SK-N-SH (cell line): Measurements from ENCODE around the gene LIMK1. TPM values are rescaled to one million over a fixed set of nuclear protein-coding genes. Genes with fewer than 3 reads are reported as not detected.

Experiments used
- CTCF ChIA-PET: fragments of 300-600, 350-600 bp; formaldehyde crosslinking; extraction: SDS; loops from one replicate; lab custom pipeline; 2021; lab: Yijun Ruan, JAX
- POLR2A ChIA-PET: fragments of 350-600 bp; sonication (Branson Sonifier 250); formaldehyde crosslinking; extraction: SDS; loops from one replicate; lab custom pipeline; 2020; ENCODE audit warnings: antibody characterized with exemption, inconsistent platforms; lab: Yijun Ruan, JAX
- DNase-seq: peaks from one replicate; pipeline ENCODE4 v3.0.0; 2012
- H2AFZ ChIP-seq: fragments of 200-600 bp; sonication (generic); 2 replicates; pipeline ENCODE4 v1.8.1; 2016; ENCODE audit warnings: antibody characterized with exemption, mild to moderate bottlenecking, low read depth
- H3F3A ChIP-seq: fragments of 200-600 bp; sonication (generic); replicated peaks from 2 replicates; pipeline ENCODE3; 2016; ENCODE audit warnings: antibody characterized with exemption, mild to moderate bottlenecking; ENCODE audit not compliant: insufficient read depth
- H3K27ac ChIP-seq, 2 experiments: fragments of 200-500 bp in 1 of 2; fragments of 200-600 bp in 1 of 2; sonication (Bioruptor generic) in 1 of 2; sonication (generic), shearing (Covaris generic) in 1 of 2; 2 replicates each; pipeline versions ENCODE4 v1.5.1 to v1.6.1; 2014 to 2016; ENCODE audit warnings: low read depth in 2 of 2, inconsistent platforms in 1 of 2, low read length in 1 of 2, mild to moderate bottlenecking in 1 of 2, mixed read lengths in 1 of 2
- H3K27me3 ChIP-seq: fragments of 200-600 bp; sonication (generic), shearing (Covaris generic); 2 replicates; pipeline ENCODE4 v1.6.1; 2016; ENCODE audit warnings: mixed run types; ENCODE audit not compliant: insufficient read depth
- H3K36me3 ChIP-seq, 2 experiments: fragments of 200-500 bp in 1 of 2; fragments of 200-600 bp in 1 of 2; sonication (Bioruptor generic) in 1 of 2; sonication (generic) in 1 of 2; replicated peaks in 1 of 2; 2 replicates each; pipeline versions ENCODE3 to v1.5.1; 2014 to 2016; ENCODE audit warnings: low read length in 1 of 2, mild to moderate bottlenecking in 1 of 2; ENCODE audit not compliant: insufficient read depth in 2 of 2, control insufficient read depth in 1 of 2
- H3K4me1 ChIP-seq, 2 experiments: fragments of 200-500 bp in 1 of 2; fragments of 200-600 bp in 1 of 2; sonication (Bioruptor generic) in 1 of 2; sonication (generic), shearing (Covaris generic) in 1 of 2; 2 replicates each; pipeline versions ENCODE4 v1.5.1 to v1.6.1; 2014 to 2016; ENCODE audit warnings: low read depth in 1 of 2, low read length in 1 of 2, mixed run types in 1 of 2; ENCODE audit not compliant: insufficient read depth in 2 of 2, control insufficient read depth in 1 of 2
- H3K4me2 ChIP-seq: fragments of 200-600 bp; sonication (generic), shearing (Covaris generic); 2 replicates; pipeline ENCODE4 v1.6.1; 2017; ENCODE audit warnings: mixed run types
- H3K4me3 ChIP-seq, 2 experiments: fragments of 200-500 bp in 1 of 2; fragments of 200-600 bp in 1 of 2; sonication (Bioruptor generic) in 1 of 2; sonication (generic), shearing (Covaris generic) in 1 of 2; 2 replicates each; pipeline versions ENCODE4 v1.5.1 to v1.8.1; 2014 to 2016; ENCODE audit warnings: low read depth in 2 of 2, inconsistent platforms in 1 of 2, low read length in 1 of 2, mild to moderate bottlenecking in 1 of 2, mixed read lengths in 1 of 2, moderate library complexity in 1 of 2
- H3K79me2 ChIP-seq: fragments of 200-600 bp; sonication (generic); 2 replicates; pipeline ENCODE4 v1.8.1; 2017; ENCODE audit warnings: mild to moderate bottlenecking; ENCODE audit not compliant: insufficient read depth
- H3K9ac ChIP-seq: fragments of 200-600 bp; sonication (generic); 2 replicates; pipeline ENCODE4 v1.6.1; 2017; ENCODE audit warnings: mixed run types
- H3K9me2 ChIP-seq: fragments of 200-600 bp; sonication (generic); 2 replicates; pipeline ENCODE4 v1.6.1; 2017; ENCODE audit warnings: mixed run types
- H3K9me3 ChIP-seq: fragments of 200-600 bp; sonication (generic); 2 replicates; pipeline ENCODE4 v1.6.1; 2017; ENCODE audit warnings: mixed run types, mild to moderate bottlenecking, moderate library complexity
- H4K20me1 ChIP-seq: fragments of 200-600 bp; sonication (generic); 2 replicates; pipeline ENCODE4 v1.6.1; 2017; ENCODE audit warnings: mild to moderate bottlenecking, mixed run types; ENCODE audit not compliant: insufficient read depth
- CHD2 ChIP-seq: fragments of 150-350 bp; IDR thresholded peaks from 2 replicates; pipeline ENCODE4 v1.6.1; 2018; ENCODE audit warnings: low read length; ENCODE audit not compliant: partially characterized antibody
- CTCF ChIP-seq: fragments of 200-600 bp; sonication (generic); IDR thresholded peaks from 2 replicates; pipeline ENCODE4 v1.6.1; 2017; ENCODE audit warnings: antibody characterized with exemption, mild to moderate bottlenecking, moderate library complexity
- EP300 ChIP-seq, 2 experiments: IDR thresholded peaks; 2 replicates each; pipeline versions ENCODE4 v1.4.0 to v1.6.1; 2012; ENCODE audit warnings: borderline replicate concordance in 1 of 2, low read depth in 1 of 2, low read length in 1 of 2
- FOXJ3 ChIP-seq: sonication (generic); formaldehyde crosslinking; IDR thresholded peaks from 2 replicates; pipeline ENCODE4 v1.5.1; 2020; ENCODE audit warnings: mild to moderate bottlenecking, missing genetic modification reagents
- NFIC ChIP-seq: IDR thresholded peaks from 2 replicates; pipeline ENCODE4 v1.4.0; 2012; ENCODE audit warnings: borderline replicate concordance
- POLR2AphosphoS5 ChIP-seq: IDR thresholded peaks from 2 replicates; pipeline ENCODE4 v1.6.1; 2012; ENCODE audit warnings: low read depth, low read length
- RAD21 ChIP-seq: IDR thresholded peaks from 2 replicates; pipeline ENCODE4 v1.6.1; 2012; ENCODE audit warnings: mild to moderate bottlenecking, low read length
- RCOR1 ChIP-seq: fragments of 150-350 bp; IDR thresholded peaks from 2 replicates; pipeline ENCODE4 v1.6.1; 2017; ENCODE audit warnings: antibody characterized with exemption, low read length
- RFX5 ChIP-seq: IDR thresholded peaks from 2 replicates; pipeline ENCODE4 v1.6.1; 2012; ENCODE audit warnings: mild to moderate bottlenecking, improper control_type of control experiment, low read length
- SIN3A ChIP-seq: IDR thresholded peaks from 2 replicates; pipeline ENCODE4 v1.6.1; 2012; ENCODE audit warnings: low read depth, mild to moderate bottlenecking, low read length, moderate library complexity, borderline replicate concordance
- SMC3 ChIP-seq: IDR thresholded peaks from 2 replicates; pipeline ENCODE4 v1.6.1; 2012; ENCODE audit warnings: low read depth, low read length, improper control_type of control experiment
- TAF1 ChIP-seq: IDR thresholded peaks from 2 replicates; pipeline ENCODE4 v1.6.1; 2012; ENCODE audit warnings: low read depth, mild to moderate bottlenecking, low read length, moderate library complexity, borderline replicate concordance
- TCF12 ChIP-seq: IDR thresholded peaks from 2 replicates; pipeline ENCODE4 v1.4.0; 2012
- TEAD4 ChIP-seq: IDR thresholded peaks from 2 replicates; pipeline ENCODE4 v1.4.0; 2012; ENCODE audit warnings: mild to moderate bottlenecking, borderline replicate concordance; ENCODE audit not compliant: insufficient read depth
- USF2 ChIP-seq: fragments of 150-350 bp; IDR thresholded peaks from 2 replicates; pipeline ENCODE4 v1.6.1; 2017; ENCODE audit warnings: antibody characterized with exemption, low read length, low read depth, borderline replicate concordance
- WGBS: methylation state at CpG from one replicate; pipeline ENCODE4 v1.1.6; 2017; ENCODE audit warnings: low lambda C conversion rate; 5-methylcytosine and 5-hydroxymethylcytosine counted together
- polyA plus RNA-seq, 3 experiments: library from polyadenylated mRNA; depleted of rRNA; stranded (reverse); fragments of >200 nt; gene quantifications; 2 replicates each; pipeline ENCODE4 v1.2.3, GENCODE V29; 2012
- TF ChIP-seq, protein P1 (sequence below): fragments of 150-350 bp; IDR thresholded peaks from 2 replicates; pipeline ENCODE4 v1.6.1; 2016; ENCODE audit warnings: mild to moderate bottlenecking, low read depth, low read length
- TF ChIP-seq, protein P2 (sequence below): IDR thresholded peaks from 2 replicates; pipeline ENCODE4 v1.4.0; 2012; ENCODE audit warnings: low read depth, borderline replicate concordance
- TF ChIP-seq, protein P3 (sequence below): IDR thresholded peaks from 2 replicates; pipeline ENCODE4 v1.4.0; 2012; ENCODE audit warnings: low read depth, borderline replicate concordance
- TF ChIP-seq, protein P4 (sequence below): IDR thresholded peaks from 2 replicates; pipeline ENCODE4; 2012

Gene LIMK1
- polyA plus RNA-seq, 1 of the 3 experiments (the other 2 are of a cell fraction) = 86.6 TPM

DNA sequence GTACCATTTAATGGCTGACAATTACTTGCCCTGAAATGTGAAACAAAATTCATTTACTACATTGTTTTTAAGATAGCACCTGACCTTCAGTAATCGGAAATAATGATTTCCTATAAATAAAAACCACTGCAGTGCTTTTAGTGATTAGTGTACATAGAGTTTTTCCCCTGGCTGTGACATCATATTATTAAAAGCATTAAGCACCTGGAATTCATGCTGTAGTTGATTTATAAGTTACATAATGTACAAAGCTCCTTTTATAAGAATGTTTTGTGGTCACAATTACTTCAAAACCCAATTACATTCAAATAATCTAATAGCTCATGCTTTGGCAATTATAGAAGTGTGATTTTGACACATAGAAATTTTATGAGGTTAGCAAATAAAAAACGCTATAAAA lies 46.3 kb downstream of the LIMK1 start:
- H3K9me3 ChIP-seq = no peaks in the 10 kb centered on the region
- H3K27me3 ChIP-seq = no peaks in the 10 kb centered on the region
- H3K9ac ChIP-seq = no peak overlapping the region
- TF ChIP-seq RAD21 (no peak), TEAD4 (no peak), TCF12 (no peak), CHD2 (no peak), TAF1 (no peak), EP300 (IDR thresholded peaks at IDR 0.05; ENCODE audit: borderline replicate concordance in 1 of 2, low read depth in 1 of 2, low read length in 1 of 2) (no peak), NFIC (no peak), FOXJ3 (no peak), SIN3A (no peak), RCOR1 (no peak)
- TF ChIP-seq, protein P1, sequence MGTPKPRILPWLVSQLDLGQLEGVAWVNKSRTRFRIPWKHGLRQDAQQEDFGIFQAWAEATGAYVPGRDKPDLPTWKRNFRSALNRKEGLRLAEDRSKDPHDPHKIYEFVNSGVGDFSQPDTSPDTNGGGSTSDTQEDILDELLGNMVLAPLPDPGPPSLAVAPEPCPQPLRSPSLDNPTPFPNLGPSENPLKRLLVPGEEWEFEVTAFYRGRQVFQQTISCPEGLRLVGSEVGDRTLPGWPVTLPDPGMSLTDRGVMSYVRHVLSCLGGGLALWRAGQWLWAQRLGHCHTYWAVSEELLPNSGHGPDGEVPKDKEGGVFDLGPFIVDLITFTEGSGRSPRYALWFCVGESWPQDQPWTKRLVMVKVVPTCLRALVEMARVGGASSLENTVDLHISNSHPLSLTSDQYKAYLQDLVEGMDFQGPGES = no peak
- TF ChIP-seq, protein P2, sequence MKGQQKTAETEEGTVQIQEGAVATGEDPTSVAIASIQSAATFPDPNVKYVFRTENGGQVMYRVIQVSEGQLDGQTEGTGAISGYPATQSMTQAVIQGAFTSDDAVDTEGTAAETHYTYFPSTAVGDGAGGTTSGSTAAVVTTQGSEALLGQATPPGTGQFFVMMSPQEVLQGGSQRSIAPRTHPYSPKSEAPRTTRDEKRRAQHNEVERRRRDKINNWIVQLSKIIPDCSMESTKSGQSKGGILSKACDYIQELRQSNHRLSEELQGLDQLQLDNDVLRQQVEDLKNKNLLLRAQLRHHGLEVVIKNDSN = no peak
- TF ChIP-seq, protein P3, sequence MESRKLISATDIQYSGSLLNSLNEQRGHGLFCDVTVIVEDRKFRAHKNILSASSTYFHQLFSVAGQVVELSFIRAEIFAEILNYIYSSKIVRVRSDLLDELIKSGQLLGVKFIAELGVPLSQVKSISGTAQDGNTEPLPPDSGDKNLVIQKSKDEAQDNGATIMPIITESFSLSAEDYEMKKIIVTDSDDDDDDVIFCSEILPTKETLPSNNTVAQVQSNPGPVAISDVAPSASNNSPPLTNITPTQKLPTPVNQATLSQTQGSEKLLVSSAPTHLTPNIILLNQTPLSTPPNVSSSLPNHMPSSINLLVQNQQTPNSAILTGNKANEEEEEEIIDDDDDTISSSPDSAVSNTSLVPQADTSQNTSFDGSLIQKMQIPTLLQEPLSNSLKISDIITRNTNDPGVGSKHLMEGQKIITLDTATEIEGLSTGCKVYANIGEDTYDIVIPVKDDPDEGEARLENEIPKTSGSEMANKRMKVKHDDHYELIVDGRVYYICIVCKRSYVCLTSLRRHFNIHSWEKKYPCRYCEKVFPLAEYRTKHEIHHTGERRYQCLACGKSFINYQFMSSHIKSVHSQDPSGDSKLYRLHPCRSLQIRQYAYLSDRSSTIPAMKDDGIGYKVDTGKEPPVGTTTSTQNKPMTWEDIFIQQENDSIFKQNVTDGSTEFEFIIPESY = no peak
- TF ChIP-seq, all 33 proteins: peak for 0
- Histone ChIP-seq H3K36me3 (no peaks in the 10 kb centered on the region), H2AFZ (no peak overlapping the region), H3F3A (peaks cover 15% of the 10 kb centered on the region), H3K27ac (no peak overlapping the region), H4K20me1 (no peaks in the 10 kb centered on the region), H3K4me1 (no peaks in the 10 kb centered on the region), H3K79me2 (no peaks in the 10 kb centered on the region), H3K4me3 (no peak overlapping the region), H3K9me2 (no peaks in the 10 kb centered on the region), H3K4me2 (no peak overlapping the region)
- CTCF ChIA-PET = no interaction called here
- DNase-seq = no peak
- POLR2A ChIA-PET = no interaction called here
- 58% methylated on average over 2 of the region's 2 CpGs for WGBS

DNA sequence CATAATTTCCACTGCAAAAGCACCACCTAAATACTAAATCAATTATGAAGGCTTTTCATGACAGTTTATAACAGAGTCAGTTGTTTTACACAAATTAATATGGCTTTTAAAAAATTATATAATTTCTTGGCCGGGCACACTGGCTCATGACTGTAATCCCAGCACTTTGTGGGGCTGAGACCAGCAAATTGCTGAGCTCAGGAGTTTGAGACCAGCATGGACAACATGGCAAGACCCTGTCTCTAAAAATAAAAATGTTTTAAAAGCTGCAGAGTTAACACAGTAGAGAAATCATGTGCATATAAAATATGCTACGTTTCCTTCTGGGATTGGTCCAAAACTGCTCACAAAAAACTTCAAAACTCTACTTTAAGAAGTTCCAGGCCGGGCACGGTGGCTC lies 46.9 kb downstream of the LIMK1 start:
- H3K4me1 ChIP-seq = no peaks in the 10 kb centered on the region
- ChIA-PET POLR2A (no interaction called here), CTCF (no interaction called here)
- H3K4me2 ChIP-seq = no peak overlapping the region
- no peaks in the 10 kb centered on the region for H3K9me2 ChIP-seq
- H3K4me3 ChIP-seq = no peak overlapping the region
- H3K36me3 ChIP-seq = no peaks in the 10 kb centered on the region
- DNase-seq = no peak
- H3K9ac ChIP-seq = no peak overlapping the region
- peaks cover 15% of the 10 kb centered on the region for H3F3A ChIP-seq
- WGBS = 77% methylated on average over 4 of the region's 4 CpGs
- no peak overlapping the region for H2AFZ ChIP-seq
- no peaks in the 10 kb centered on the region for H3K9me3 ChIP-seq
- H3K79me2 ChIP-seq = no peaks in the 10 kb centered on the region
- no peak overlapping the region for H3K27ac ChIP-seq
- H3K27me3 ChIP-seq = no peaks in the 10 kb centered on the region
- H4K20me1 ChIP-seq = no peaks in the 10 kb centered on the region
- TF ChIP-seq CTCF (no peak), RFX5 (no peak), USF2 (no peak), TEAD4 (no peak), FOXJ3 (no peak), POLR2AphosphoS5 (no peak), EP300 (IDR thresholded peaks at IDR 0.05; ENCODE audit: borderline replicate concordance in 1 of 2, low read depth in 1 of 2, low read length in 1 of 2) (no peak), SMC3 (no peak)
- TF ChIP-seq, protein P1 = no peak
- TF ChIP-seq, protein P4, sequence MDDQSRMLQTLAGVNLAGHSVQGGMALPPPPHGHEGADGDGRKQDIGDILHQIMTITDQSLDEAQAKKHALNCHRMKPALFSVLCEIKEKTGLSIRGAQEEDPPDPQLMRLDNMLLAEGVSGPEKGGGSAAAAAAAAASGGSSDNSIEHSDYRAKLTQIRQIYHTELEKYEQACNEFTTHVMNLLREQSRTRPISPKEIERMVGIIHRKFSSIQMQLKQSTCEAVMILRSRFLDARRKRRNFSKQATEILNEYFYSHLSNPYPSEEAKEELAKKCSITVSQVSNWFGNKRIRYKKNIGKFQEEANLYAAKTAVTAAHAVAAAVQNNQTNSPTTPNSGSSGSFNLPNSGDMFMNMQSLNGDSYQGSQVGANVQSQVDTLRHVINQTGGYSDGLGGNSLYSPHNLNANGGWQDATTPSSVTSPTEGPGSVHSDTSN = no peak
